ENCODE data around the gene CTNNB1.

GRCh38 chr3:41186297-41186696, 13.0 kb upstream of the CTNNB1 start:
- TF ChIP-seq EZH2phosphoT487 (IDR thresholded peaks at IDR 0.05; ENCODE audit: borderline replicate concordance, low read length) (no peak), CTCF (IDR thresholded peaks at IDR 0.05; ENCODE audit: low read depth, low read length, poor library complexity, severe bottlenecking) (no peak)
